Caco-2 (cell line): ENCODE measurements around the gene ACSM3. TPM values are rescaled to one million over a fixed set of nuclear protein-coding genes. Genes with fewer than 3 reads are reported as not detected.

ENCODE experiments used
- BruUV-seq: library from RNA; stranded (reverse); fragments of 400-500 nt; replicated peaks from 2 replicates; lab custom pipeline; 2021; lab: Mats Ljungman, UMichigan
- CTCF ChIA-PET: fragments of 300-600 bp; sonication (Branson Sonifier 250); formaldehyde crosslinking; loops from one replicate; lab custom pipeline; 2022; ENCODE audit warnings: antibody characterized with exemption; lab: Charles Lee
- POLR2A ChIA-PET: fragments of 300-600 bp; sonication (Branson Sonifier 250); formaldehyde crosslinking; loops from one replicate; lab custom pipeline; 2022; ENCODE audit warnings: antibody characterized with exemption; lab: Charles Lee
- DNase-seq, 2 experiments: peaks; one replicate each; pipeline versions ENCODE4 v3.0.0 to v3.0.0-alpha.2; 2020 to 2022
- H3K27me3 ChIP-seq: replicated peaks from 2 replicates; pipeline ENCODE4 v1.6.0; 2011; ENCODE audit warnings: low read length; ENCODE audit not compliant: control insufficient read depth, insufficient read depth
- H3K36me3 ChIP-seq: 2 replicates; pipeline ENCODE4 v1.5.1; 2011; ENCODE audit warnings: low read length; ENCODE audit not compliant: control insufficient read depth, insufficient read depth
- H3K4me1 ChIP-seq: fragments of 250-450 bp; sonication (Bioruptor Pico); 2 replicates; pipeline ENCODE4 v1.5.1; 2020; ENCODE audit warnings: mild to moderate bottlenecking
- H3K4me3 ChIP-seq: 2 replicates; pipeline ENCODE4 v1.5.1; 2011; ENCODE audit warnings: low read depth, mild to moderate bottlenecking, control low read depth, low read length
- H3K9me3 ChIP-seq: fragments of 250-450 bp; sonication (Bioruptor Pico); 2 replicates; pipeline ENCODE4 v1.5.1; 2020; ENCODE audit warnings: mild to moderate bottlenecking, moderate library complexity
- H3K27ac Mint-ChIP-seq: one replicate; pipeline ENCODE4 v1.8.0; 2022; ENCODE audit warnings: mixed read lengths; ENCODE audit not compliant: unreplicated experiment
- H3K27me3 Mint-ChIP-seq: one replicate; pipeline ENCODE4 v1.8.0; 2022; ENCODE audit warnings: mixed read lengths; ENCODE audit not compliant: insufficient read depth, unreplicated experiment
- H3K36me3 Mint-ChIP-seq: one replicate; pipeline ENCODE4 v1.8.0; 2022; ENCODE audit warnings: mild to moderate bottlenecking, mixed read lengths; ENCODE audit not compliant: insufficient read depth, unreplicated experiment
- H3K4me1 Mint-ChIP-seq: one replicate; pipeline ENCODE4 v1.8.0; 2022; ENCODE audit warnings: low read depth, mixed read lengths; ENCODE audit not compliant: unreplicated experiment
- H3K4me3 Mint-ChIP-seq: one replicate; pipeline ENCODE4 v1.8.0; 2022; ENCODE audit warnings: mild to moderate bottlenecking, moderate library complexity, mixed read lengths; ENCODE audit not compliant: unreplicated experiment
- H3K9me3 Mint-ChIP-seq: one replicate; pipeline ENCODE4 v1.8.0; 2022; ENCODE audit warnings: mixed read lengths; ENCODE audit not compliant: unreplicated experiment
- intact Hi-C: fragments of 100-400 bp; cut with micrococcal nuclease; formaldehyde crosslinking; loops from one replicate; pipeline ENCODE4 v1.10.0; 2022; ENCODE audit not compliant: unreplicated experiment
- total RNA-seq: library from RNA; stranded (reverse); gene quantifications from 2 replicates; pipeline ENCODE4 v1.2.3, GENCODE V29; 2022
- TF ChIP-seq, protein P1 (sequence below), 2 experiments: fragments of 200-600 bp in 1 of 2; IDR thresholded peaks; 1 replicate in 1 of 2; 2 replicates in 1 of 2; pipeline versions ENCODE4 v1.5.1 to v1.8.0; 2011 to 2022; ENCODE audit warnings: antibody characterized with exemption in 1 of 2, control low read depth in 1 of 2, inconsistent platforms in 1 of 2, low read depth in 1 of 2, low read length in 1 of 2, mild to moderate bottlenecking in 1 of 2, moderate library complexity in 1 of 2; ENCODE audit not compliant: insufficient read depth in 1 of 2, severe bottlenecking in 1 of 2, unreplicated experiment in 1 of 2

ACSM3 gene
- total RNA-seq, 1 experiment from 2014 or later = 6.9 TPM

DNA sequence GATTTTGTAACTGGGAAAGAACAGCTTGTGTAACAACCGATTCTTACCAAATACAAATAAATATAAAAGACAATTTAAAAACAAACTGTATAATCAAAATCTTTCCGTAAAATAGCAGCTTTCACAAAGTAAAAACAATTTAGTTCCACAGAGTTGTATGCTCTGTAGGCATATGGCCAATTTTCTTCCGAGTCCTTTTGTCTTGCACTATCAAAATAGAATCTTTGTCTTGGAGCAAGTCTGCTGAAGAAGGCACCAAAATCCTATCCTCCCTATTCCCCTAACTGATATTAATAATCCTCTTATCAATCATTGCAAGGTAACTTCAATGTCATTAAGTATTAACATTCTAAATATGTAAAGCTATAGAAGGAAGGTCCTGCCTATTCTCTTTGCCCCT is 29.8 kb upstream of the ACSM3 start:
- H3K27me3 Mint-ChIP-seq = no peaks in the 10 kb centered on the region
- no peaks in the 10 kb centered on the region for H3K9me3 Mint-ChIP-seq
- Histone ChIP-seq H3K4me1 (no peaks in the 10 kb centered on the region), H3K4me3 (no peak overlapping the region), H3K27me3 (no peaks in the 10 kb centered on the region), H3K36me3 (no peaks in the 10 kb centered on the region; the same call in 1 of the 2 replicates), H3K9me3 (no peaks in the 10 kb centered on the region)
- no peak overlapping the region for H3K4me3 Mint-ChIP-seq
- DNase-seq = no peak
- no peak overlapping the region for H3K27ac Mint-ChIP-seq
- ChIA-PET CTCF (no interaction called here), POLR2A (no interaction called here)
- peaks cover 45% of the 10 kb centered on the region for H3K36me3 Mint-ChIP-seq
- TF ChIP-seq, protein P1, sequence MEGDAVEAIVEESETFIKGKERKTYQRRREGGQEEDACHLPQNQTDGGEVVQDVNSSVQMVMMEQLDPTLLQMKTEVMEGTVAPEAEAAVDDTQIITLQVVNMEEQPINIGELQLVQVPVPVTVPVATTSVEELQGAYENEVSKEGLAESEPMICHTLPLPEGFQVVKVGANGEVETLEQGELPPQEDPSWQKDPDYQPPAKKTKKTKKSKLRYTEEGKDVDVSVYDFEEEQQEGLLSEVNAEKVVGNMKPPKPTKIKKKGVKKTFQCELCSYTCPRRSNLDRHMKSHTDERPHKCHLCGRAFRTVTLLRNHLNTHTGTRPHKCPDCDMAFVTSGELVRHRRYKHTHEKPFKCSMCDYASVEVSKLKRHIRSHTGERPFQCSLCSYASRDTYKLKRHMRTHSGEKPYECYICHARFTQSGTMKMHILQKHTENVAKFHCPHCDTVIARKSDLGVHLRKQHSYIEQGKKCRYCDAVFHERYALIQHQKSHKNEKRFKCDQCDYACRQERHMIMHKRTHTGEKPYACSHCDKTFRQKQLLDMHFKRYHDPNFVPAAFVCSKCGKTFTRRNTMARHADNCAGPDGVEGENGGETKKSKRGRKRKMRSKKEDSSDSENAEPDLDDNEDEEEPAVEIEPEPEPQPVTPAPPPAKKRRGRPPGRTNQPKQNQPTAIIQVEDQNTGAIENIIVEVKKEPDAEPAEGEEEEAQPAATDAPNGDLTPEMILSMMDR (IDR thresholded peaks at IDR 0.05; ENCODE audit: insufficient read depth in 1 of 2, low read depth in 1 of 2, low read length in 1 of 2, severe bottlenecking in 1 of 2, unreplicated experiment in 1 of 2) = no peak
- H3K4me1 Mint-ChIP-seq = no peaks in the 10 kb centered on the region
- intact Hi-C loops = no loop called here
- BruUV-seq = no TSS peak

DNA sequence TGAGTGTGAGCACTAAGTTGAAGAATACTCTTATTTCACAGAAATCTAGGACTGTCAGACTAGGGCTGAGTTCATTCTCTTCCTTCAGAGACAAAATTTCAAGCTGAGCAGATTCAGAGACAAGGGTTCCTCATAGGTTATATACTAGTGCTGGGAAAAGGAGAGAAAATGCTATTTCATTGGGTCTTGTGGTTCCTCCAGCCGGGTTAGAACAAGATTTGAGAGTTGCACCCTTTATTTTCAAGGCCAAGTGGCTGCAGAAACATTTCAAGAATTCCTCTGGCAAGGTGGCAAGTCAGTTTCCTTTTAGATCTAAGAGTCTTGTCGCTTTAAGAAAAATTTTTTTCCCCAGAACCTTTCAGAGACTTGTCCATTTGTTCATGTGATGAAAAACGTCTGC is 29.0 kb upstream of the ACSM3 start:
- Mint-ChIP-seq H3K27ac (no peak overlapping the region), H3K9me3 (no peaks in the 10 kb centered on the region), H3K4me3 (no peak overlapping the region), H3K4me1 (no peaks in the 10 kb centered on the region), H3K36me3 (peaks cover 46% of the 10 kb centered on the region), H3K27me3 (no peaks in the 10 kb centered on the region)
- no peaks in the 10 kb centered on the region for H3K9me3 ChIP-seq
- ChIA-PET CTCF (no interaction called here), POLR2A (no interaction called here)
- H3K36me3 ChIP-seq = no peaks in the 10 kb centered on the region; the same call in 1 of the 2 replicates
- intact Hi-C loops = no loop called here
- no peak overlapping the region for H3K4me3 ChIP-seq
- DNase-seq = no peak
- TF ChIP-seq, protein P1 (IDR thresholded peaks at IDR 0.05; ENCODE audit: insufficient read depth in 1 of 2, low read depth in 1 of 2, low read length in 1 of 2, severe bottlenecking in 1 of 2, unreplicated experiment in 1 of 2) = no peak
- no peaks in the 10 kb centered on the region for H3K4me1 ChIP-seq
- no peaks in the 10 kb centered on the region for H3K27me3 ChIP-seq
- BruUV-seq = no TSS peak

- no peaks in the 10 kb centered on the region for H3K9me3 ChIP-seq
- intact Hi-C loops = no loop called here
- peaks cover 46% of the 10 kb centered on the region for H3K36me3 Mint-ChIP-seq
- no peak overlapping the region for H3K4me3 Mint-ChIP-seq
- no TSS peak for BruUV-seq
- DNase-seq = no peak
- no peaks in the 10 kb centered on the region for H3K4me1 ChIP-seq
- no peaks in the 10 kb centered on the region for H3K9me3 Mint-ChIP-seq
- H3K27ac Mint-ChIP-seq = no peak overlapping the region
- H3K36me3 ChIP-seq = no peaks in the 10 kb centered on the region; the same call in 1 of the 2 replicates
- no peaks in the 10 kb centered on the region for H3K4me1 Mint-ChIP-seq
- H3K27me3 Mint-ChIP-seq = no peaks in the 10 kb centered on the region
- H3K4me3 ChIP-seq = no peak overlapping the region
- ChIA-PET POLR2A (no interaction called here), CTCF (no interaction called here)
- TF ChIP-seq, protein P1 (IDR thresholded peaks at IDR 0.05; ENCODE audit: insufficient read depth in 1 of 2, low read depth in 1 of 2, low read length in 1 of 2, severe bottlenecking in 1 of 2, unreplicated experiment in 1 of 2) = no peak
- H3K27me3 ChIP-seq = no peaks in the 10 kb centered on the region
Observed at GRCh38 chr16:20735490-20735889, 28.3 kb upstream of the ACSM3 start.
